NCI-H748 (cell line): Measurements from ENCODE around the gene OLFM2.
"Not testable (repeated sequence)": the region's sequence is repeated elsewhere in the genome, so short reads cannot be mapped to it uniquely, and the experiment has no call there.

ENCODE experiments used
- DNase-seq: peaks from one replicate; lab custom pipeline; 2025; ENCODE audit not compliant: unreplicated experiment; lab: John Stamatoyannopoulos, UW

Gene OLFM2

DNA sequence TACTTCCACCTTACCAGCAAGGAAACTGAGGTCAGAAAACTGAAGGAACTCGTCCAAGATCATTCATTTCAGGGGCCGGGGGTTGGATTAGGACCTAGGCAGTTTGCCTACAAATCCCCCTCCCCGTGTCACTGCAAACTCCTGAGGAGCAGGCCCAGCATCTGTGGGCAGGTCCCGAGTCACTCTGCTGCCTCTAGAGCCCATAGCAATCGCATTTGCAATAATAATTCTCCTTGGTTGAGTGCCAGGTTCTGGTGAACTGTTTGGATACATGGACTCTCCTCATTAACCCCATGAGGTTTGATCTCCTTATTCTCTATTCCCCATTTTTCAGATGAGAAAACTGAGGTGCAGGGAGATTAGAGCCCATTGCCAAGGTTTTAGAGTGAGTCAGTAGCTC is 100.3 kb downstream of the OLFM2 start:
- no peak for DNase-seq

DNA sequence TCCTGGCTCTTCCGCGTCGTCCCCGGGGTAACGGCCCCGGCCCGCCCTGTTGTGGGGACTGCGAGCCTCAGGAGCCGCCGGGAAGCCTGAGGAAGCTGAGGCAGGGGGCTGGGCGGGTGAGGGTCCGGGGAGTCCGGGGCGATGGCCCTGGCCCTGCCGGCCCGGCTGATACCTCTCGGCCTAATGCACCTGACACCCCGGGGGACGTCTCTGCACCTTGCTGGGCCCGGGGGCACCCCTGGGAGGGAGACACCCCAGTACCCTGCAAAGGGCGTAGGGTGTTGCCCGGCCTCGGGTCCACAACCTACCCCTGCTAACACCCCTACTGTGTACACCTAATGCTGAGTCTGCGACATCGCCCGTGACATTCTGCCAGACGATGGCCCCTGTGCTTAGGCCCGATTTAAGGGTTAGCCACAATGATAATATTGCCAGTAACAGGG is 100.8 kb downstream of the OLFM2 start:
- no peak for DNase-seq

DNA sequence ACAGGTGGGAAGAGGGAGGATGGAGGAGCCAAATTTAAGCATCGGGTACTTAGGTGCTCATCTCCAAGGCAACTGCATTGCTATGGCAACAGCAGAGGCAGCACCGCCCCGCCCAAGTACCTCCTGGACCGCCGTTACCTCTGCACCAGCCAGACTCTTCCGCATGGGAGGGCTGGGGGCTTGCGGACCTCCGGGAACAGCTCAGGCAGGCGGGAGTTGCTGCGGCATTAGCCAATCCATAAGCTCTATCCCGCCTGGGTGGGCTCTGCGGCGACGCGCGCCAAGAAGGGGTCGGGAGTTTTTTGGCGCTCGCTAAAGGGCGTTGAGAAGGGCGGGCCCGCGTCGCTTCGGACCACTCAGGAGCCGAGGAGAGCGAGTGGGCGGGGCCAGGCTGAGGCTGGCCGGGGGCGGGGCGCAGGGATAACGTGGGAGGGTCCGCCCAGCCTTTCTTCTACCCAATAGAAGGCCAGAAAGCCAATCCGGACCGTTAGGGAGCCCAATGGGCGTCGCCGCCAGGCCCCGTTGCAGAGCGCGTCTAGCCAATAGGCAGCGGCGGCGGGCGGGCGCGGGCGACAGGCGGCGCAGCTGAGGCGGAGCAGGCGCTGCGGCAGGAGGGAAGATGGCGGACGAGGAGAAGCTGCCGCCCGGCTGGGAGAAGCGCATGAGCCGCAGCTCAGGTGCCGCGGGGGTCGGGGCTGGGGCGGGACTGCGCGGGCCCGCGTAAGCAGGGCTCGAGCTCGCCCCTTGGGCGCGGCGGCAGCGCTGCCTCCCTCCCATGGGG is 101.4 kb downstream of the OLFM2 start, which contains the start of gene PIN1:
Gene PIN1 (plus strand): TSS at position 593 of the 781 bp plus-strand sequence. CDS start 27 bp downstream, at position 620.
- DNase-seq: peak; percentile 97

DNA sequence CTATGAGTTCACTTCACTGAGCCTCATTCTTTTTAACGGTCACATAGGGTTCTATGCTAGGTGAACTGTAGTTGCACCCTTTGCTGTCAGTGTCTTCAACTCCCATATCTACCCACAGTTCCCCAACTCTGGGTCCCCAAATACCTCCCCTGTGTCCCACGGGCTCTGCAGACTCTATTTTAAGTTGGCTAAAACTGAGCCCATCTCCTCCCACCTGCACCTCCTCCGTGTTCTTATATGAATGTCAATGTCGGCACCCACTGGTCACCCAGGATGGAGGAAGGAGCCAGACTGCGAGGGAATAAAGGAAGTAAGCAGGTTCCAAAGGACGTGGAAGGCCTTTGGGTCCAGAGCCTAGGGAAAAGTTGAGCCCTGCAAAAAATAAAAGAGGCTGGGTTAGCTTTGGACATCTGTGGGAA is 102.0 kb downstream of the OLFM2 start:
- no peak for DNase-seq

DNA sequence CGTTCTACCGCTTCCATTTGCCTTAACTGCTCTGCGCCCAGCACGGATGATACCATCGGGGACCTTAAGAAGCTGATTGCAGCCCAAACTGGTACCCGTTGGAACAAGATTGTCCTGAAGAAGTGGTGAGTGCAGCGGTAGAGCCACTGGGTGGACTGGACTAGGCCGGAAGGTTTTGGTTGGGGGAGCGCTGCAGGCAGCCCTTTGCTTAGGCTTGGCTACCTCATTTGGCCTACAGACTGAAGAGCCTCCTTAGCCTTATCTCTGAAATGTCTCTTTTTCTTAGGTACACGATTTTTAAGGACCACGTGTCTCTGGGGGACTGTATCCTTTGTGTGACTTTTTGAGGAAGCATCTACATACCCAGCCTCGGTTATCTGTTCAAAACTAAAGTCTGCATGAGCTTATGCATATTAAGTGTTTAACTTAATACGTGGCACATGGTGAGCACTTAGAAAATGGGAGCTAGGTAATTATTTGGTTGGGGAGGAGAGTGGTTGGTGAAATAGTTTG is 107.7 kb downstream of the OLFM2 start:
- no peak for DNase-seq

DNA sequence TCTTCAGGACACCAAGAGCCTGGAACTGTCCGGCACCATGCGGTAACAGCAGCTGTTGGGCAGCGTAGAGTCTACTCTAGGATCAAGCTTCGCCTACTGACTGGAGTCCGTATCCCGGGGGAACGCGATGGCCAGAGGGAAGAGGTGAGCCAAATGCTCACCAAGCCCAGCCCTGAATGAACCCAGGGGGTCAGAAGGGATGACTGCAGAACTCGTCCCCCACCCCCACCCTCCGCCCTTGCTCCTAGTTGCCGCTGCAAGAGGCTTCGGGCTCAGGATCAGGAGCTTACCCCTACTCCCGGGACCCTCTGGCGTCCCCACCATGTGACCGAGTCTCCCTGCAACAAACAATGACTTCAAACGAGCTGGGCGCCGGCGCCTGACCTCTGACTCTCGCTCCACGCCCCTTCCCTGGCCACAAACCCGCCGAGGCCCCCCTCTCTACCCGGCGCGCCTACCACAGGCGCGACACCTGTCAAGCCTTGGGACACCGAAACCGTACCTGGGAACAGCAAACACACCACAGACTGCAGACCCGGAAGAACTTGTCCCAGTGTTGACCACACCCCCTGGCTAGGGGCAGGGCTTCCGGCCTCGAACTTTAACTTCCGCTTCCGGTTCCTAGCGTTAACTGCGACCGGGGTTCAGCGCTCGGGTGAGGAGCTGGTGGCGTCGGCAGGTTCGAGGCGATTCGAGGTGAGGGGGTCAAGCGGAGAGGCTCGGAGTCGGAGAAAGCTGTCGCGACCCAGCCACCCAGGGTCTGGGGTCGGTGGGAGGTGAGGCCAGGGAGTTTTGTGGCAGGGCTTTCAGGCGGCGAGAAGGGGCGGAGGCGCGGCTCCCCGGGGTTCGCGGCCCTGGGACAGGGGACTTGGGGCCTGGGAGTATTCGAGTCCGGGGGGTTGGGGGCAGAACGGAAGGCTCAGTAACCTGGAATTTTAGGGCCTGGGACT is 108.8 kb downstream of the OLFM2 start, which contains the start of gene UBL5:
Gene UBL5 (plus strand): TSS at position 630 of the 950 bp plus-strand sequence. CDS start 420 bp downstream, outside the sequence.
- DNase-seq: peak; percentile 87

GRCh38 chr19:9823816-9824215 is 112.5 kb downstream of the OLFM2 start:
- DNase-seq: no peak

GRCh38 chr19:9820034-9820433 is 116.3 kb downstream of the OLFM2 start:
- DNase-seq: not testable (repeated sequence)

DNA sequence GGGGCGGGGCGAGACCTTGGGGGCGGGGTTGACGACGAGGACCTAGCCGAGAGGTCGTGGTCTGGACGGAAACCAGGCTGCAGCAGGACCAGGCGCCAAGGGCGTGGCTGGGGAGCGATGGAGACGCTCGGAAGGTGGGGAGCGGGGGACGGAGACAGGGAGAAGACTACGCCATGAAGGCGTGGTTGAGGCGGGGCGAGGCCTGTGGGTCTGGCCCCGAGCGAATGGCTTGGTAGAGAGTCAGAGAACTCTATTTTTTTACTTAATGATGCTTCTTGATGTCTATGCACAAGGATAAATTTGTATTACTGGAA is 116.8 kb downstream of the OLFM2 start:
- DNase-seq: peak; percentile 99

- DNase-seq: peak; percentile 99
Observed at GRCh38 chr19:9818734-9819595, 117.3 kb downstream of the OLFM2 start, which contains the start of gene FBXL12. TSS of gene FBXL12 (minus strand) at chr19:9819079. CDS start at chr19:9818813, 266 bp downstream.

- DNase-seq: no peak
Observed at GRCh38 chr19:9818175-9818733, 118.1 kb downstream of the OLFM2 start.

DNA sequence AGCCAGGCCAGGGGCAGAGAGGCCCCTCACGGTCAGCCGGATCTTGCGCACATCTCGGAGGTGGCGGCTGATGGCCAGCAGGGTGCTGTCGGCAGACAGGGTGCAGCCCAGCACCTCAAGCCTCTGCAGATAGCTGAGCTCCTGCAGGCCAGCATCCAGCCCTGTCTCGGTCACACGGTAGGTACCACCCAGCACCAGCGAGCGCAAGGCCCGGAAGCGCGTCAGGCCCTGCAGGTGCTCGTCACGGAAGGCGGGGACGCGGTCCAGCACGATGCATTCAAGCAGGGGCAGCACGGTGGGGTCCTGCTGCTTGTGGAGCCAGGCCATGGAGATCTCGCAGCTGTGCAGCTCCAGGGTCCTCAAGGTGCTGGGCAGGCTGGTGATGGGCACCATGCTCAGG is 125.2 kb downstream of the OLFM2 start:
- DNase-seq: no peak

DNA sequence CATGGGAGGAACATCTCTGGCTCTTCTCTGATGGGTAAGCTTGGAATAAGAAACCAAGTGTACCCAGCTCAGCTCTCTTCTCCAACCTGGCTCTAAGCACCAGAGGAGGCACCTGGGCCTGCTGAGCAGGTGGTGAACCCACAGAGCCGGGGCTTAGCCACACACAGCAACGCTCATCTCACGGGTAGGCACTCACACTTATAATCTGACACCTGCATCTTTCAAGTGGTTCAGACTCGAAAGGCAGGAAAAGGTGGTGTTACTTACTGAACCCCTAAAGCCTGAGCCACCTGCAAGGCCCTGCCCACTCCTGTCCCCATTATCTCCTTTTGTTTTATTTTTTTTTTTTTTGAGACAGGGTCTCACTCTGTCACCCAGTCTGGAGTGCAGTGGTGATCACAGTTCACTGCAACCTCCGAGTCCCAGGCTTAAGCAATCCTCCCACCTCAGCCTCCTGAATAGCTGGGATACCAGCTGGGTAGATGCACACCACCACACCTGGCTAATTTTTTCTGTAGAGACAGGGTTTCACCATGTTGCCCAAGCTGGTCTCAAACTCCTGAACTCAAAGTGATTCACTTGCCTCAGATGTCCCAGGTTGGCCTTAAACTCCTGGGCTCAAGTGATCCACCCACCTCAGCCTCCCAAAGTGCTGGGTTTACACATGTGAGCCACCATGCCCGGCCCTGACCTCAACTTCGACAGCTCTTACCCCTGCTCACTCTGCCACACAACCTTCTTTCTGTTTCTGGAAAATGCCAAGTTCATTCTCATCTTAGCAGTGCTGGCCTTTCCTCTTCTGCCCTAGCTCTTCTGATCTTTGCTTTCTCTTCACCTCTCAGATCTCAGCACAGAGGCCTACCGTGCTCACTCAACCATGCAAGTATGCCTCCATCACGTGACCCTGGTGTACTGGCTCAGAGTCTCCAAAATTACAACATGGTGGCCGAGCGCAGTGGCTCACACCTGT is 127.2 kb downstream of the OLFM2 start:
- DNase-seq: no peak

- no peak for DNase-seq
Observed at GRCh38 chr19:9806803-9807202, 129.5 kb downstream of the OLFM2 start.
